ENCODE measurements around the gene EEF1AKMT4.

The EEF1AKMT4 gene

GRCh38 chr3:184249412-184250166, at the start of gene EEF1AKMT4:
Gene EEF1AKMT4, plus strand, starts transcription at chr3:184249672. Its CDS starts 23 bp downstream, at chr3:184249695.
- in situ Hi-C loops (cut with HindIII; ENCODE audit: low sequenced_read_pairs) = loop anchor here (5.0 kb wide), 1 partner anchor 352 kb away; no protein-coding TSS in a partner anchor

- in situ Hi-C loops (cut with HindIII; ENCODE audit: low sequenced_read_pairs) = no loop called here
Observed at GRCh38 chr3:184200825-184201224, 48.6 kb upstream of the EEF1AKMT4 start.

GRCh38 chr3:184203526-184203925, 45.9 kb upstream of the EEF1AKMT4 start:
- in situ Hi-C loops (cut with HindIII; ENCODE audit: low sequenced_read_pairs) = no loop called here

DNA sequence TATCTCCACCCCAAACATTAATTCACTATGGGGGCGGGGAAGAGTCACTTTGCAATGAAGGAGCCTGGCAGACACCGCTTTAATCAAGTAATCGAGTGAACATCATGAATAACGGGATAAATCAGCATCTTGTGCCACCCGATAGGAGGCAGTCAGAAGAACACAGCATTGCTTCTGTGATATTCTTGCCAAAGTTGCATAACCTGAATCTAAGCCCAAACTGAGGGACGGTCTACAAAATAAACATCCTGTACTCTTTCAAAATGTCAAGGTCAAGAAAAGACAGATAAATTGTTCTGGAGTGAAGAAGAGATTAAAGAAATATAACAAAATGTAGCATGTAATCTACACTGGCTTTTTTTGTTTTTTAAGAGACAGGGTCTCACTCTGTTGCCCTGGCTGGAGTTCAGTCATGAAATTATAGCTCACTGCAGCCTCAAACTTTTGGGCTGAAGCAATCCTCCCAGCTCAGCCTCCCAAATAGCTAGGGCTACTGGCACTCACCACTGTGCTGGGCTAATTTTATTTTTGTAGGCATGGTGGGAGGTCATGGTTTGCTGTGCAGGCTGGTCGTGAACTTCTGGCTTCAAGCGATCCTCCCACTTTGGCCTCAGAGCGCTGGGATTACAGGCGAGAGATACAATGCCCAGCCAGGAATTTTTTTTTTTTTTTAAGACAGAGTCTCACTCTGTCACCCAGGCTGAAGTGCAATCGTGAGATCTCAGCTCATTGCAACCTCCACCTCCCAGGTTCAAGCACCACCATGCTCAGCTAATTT, 40.1 kb upstream of the EEF1AKMT4 start:
- in situ Hi-C loops (cut with HindIII; ENCODE audit: low sequenced_read_pairs) = no loop called here

DNA sequence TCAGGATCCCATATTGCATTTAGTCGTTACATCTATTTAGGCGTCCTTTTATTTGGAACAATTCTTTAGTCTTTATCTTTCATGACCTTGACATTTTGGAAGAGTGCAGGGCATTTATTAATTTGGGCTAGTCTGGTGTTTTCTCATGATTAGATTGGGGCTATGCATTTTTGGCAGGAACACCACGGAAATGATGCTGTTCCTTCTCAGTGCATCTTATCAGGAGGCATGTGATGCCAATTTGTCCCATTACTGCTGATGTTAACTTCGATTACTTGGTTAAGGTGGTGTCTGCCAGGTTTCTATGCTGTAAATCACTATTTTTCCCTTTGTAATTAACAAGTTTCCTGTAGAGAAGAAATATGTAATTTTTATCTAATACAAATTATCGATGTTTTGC, 38.2 kb upstream of the EEF1AKMT4 start:
- in situ Hi-C loops (cut with HindIII; ENCODE audit: low sequenced_read_pairs) = no loop called here

GRCh38 chr3:184211718-184212117, 37.8 kb upstream of the EEF1AKMT4 start:
- in situ Hi-C loops (cut with HindIII; ENCODE audit: low sequenced_read_pairs) = no loop called here

- in situ Hi-C loops (cut with HindIII; ENCODE audit: low sequenced_read_pairs) = no loop called here
Observed at GRCh38 chr3:184218814-184219213, 30.7 kb upstream of the EEF1AKMT4 start.

- in situ Hi-C loops (cut with HindIII; ENCODE audit: low sequenced_read_pairs) = no loop called here
Observed at GRCh38 chr3:184222521-184222920, 27.0 kb upstream of the EEF1AKMT4 start.

DNA sequence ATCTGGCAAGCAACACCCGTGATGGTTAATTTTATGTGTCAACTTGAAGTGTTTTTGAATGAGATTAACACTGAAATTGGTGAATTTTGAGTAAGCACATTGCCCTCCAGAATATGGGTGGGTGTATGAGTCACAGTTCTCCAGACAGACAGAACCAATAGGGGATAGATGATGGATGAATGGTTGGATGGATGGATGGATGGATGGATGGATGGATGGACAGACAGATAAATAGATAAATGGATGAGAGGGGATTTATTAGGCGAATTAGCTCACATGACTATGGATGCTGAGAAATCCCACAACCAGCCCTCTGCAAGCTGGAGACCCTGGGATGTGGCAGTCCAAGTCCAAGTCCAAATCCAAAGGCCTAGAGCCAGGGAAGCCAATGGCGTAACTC, 25.5 kb upstream of the EEF1AKMT4 start:
- in situ Hi-C loops (cut with HindIII; ENCODE audit: low sequenced_read_pairs) = no loop called here

GRCh38 chr3:184227481-184227935, 22.0 kb upstream of the EEF1AKMT4 start:
- in situ Hi-C loops (cut with HindIII; ENCODE audit: low sequenced_read_pairs) = loop anchor here (5.0 kb wide), 1 partner anchor 40 kb away; no protein-coding TSS in a partner anchor

- in situ Hi-C loops (cut with HindIII; ENCODE audit: low sequenced_read_pairs) = loop anchor here (5.0 kb wide), 1 partner anchor 39 kb away; no protein-coding TSS in a partner anchor
Observed at GRCh38 chr3:184228376-184229137, 20.9 kb upstream of the EEF1AKMT4 start.

GRCh38 chr3:184229394-184230080, 19.9 kb upstream of the EEF1AKMT4 start, which contains the start of gene VWA5B2:
Gene VWA5B2, plus strand, starts transcription at chr3:184229585. Its CDS starts 944 bp downstream, at chr3:184230529.
- in situ Hi-C loops (cut with HindIII; ENCODE audit: low sequenced_read_pairs) = loop anchor here (5.0 kb wide), 1 partner anchor 38 kb away; no protein-coding TSS in a partner anchor

- in situ Hi-C loops (cut with HindIII; ENCODE audit: low sequenced_read_pairs) = no loop called here
Observed at GRCh38 chr3:184230081-184230602, 19.3 kb upstream of the EEF1AKMT4 start.

GRCh38 chr3:184230603-184231528, 18.6 kb upstream of the EEF1AKMT4 start:
- in situ Hi-C loops (cut with HindIII; ENCODE audit: low sequenced_read_pairs) = no loop called here

DNA sequence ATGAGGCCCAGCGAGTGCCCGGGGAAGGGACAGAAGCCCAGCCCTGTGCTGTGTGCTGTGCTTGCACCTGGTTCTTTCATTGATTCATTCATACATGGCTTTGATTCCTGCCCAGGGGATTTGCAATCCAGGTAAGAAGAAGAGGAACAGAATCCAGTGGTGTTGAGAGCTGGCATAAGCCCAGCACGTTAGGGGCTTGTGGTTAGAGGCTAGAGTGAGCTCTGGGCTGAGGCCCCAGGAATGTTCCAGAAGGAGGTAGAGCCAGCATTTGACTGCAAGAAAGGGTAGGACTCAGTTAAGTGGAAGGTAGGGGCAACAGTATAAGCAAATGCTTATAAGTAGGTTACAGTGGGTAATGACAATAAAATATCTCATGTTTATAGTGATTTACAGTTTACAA, 17.8 kb upstream of the EEF1AKMT4 start:
- in situ Hi-C loops (cut with HindIII; ENCODE audit: low sequenced_read_pairs) = no loop called here

- in situ Hi-C loops (cut with HindIII; ENCODE audit: low sequenced_read_pairs) = no loop called here
Observed at GRCh38 chr3:184233127-184233843, 16.2 kb upstream of the EEF1AKMT4 start.

DNA sequence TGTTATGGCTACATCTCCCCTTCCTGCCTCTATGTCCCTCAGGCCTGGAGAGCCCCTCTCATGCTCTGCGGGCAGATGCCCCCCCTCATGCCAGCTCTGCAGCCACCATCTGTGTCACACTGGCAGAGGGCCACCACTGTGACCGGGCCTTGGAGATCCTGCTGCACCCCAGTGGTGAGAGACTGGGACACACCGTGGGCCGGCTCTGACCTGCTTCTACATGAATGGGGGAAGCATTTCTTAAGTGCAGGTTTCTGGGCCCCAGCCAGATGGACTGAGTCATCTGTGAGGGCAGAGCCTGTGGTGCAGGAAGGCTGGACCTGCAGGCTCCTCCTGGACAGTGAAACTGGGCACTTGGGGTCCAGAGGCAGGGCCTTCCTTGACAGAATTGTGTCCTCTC, 15.2 kb upstream of the EEF1AKMT4 start:
- in situ Hi-C loops (cut with HindIII; ENCODE audit: low sequenced_read_pairs) = no loop called here

DNA sequence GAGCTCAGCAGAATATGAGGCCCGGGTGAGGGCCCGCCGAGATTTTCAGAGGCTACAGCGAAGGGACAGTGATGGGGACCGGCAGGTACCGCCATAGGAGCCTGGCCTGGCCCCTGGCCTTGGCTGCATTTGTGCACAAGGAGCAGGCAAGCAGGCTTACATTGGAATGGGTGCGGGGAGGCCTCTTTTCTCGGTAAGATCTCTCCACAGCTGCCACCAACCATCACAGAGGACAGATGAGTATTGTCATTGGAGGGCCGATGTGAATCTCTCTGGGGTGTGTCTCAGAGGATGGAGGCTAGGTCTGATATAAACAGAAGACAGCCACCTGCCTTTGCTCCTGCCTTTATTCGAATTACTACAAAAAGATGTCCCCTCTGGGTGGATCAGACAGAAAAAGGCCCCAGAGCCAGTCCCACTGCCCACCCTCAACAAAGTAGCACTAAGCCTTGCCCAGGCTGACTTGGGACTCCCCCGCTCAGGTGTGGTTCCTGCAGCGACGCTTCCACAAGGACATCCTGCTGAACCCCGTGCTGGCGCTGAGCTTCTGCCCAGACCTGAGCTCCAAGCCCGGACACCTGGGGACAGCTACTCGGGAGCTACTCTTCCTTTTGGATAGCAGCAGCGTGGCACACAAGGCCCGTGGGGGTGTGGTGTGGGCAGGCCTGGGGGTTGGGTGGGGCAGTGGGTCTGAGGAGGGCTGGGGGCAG, 14.6 kb upstream of the EEF1AKMT4 start:
- in situ Hi-C loops (cut with HindIII; ENCODE audit: low sequenced_read_pairs) = no loop called here

Data from endothelial cell of hepatic sinusoid (primary cell).